Thyroid gland (tissue), 4 donors: Measurements from ENCODE around the gene RAB4B. TPM values are rescaled to one million over a fixed set of nuclear protein-coding genes. Genes with fewer than 3 reads are reported as not detected.
"Not testable (repeated sequence)": the region's sequence is repeated elsewhere in the genome, so short reads cannot be mapped to it uniquely, and the experiment has no call there.

Experiments used
- DNase-seq, 2 donors: peaks; one replicate each; pipeline ENCODE4 v3.0.0-alpha.2; 2019
- H3K27ac ChIP-seq, 3 donors: fragments of 200-600 bp; sonication (generic); 1 replicate in 2 of 3; 2 replicates in 1 of 3; pipeline ENCODE4 v1.5.1; 2016 to 2019; ENCODE audit warnings: mild to moderate bottlenecking in 1 of 3, moderate library complexity in 1 of 3
- H3K27me3 ChIP-seq: fragments of 200-600 bp; sonication (generic); one replicate; pipeline ENCODE4 v1.5.1; 2019
- H3K36me3 ChIP-seq, 2 donors: fragments of 200-600 bp; sonication (generic); one replicate each; pipeline ENCODE4 v1.5.1; 2016 to 2019
- H3K4me1 ChIP-seq, 2 donors: fragments of 200-600 bp; sonication (generic); one replicate each; pipeline ENCODE4 v1.5.1; 2017 to 2019
- H3K4me3 ChIP-seq, 3 donors: fragments of 200-600 bp; sonication (generic); replicated peaks in 1 of 3; 1 replicate in 2 of 3; 2 replicates in 1 of 3; pipeline ENCODE4 v1.5.1; 2016; ENCODE audit warnings: mild to moderate bottlenecking in 1 of 3
- H3K9me3 ChIP-seq: fragments of 200-600 bp; sonication (generic); one replicate; pipeline ENCODE4 v1.5.1; 2017
- POLR2A ChIP-seq, 2 donors: fragments of 450-650 bp; IDR thresholded peaks; one replicate each; pipeline ENCODE4 v1.6.1; 2017; ENCODE audit warnings: antibody characterized with exemption in 2 of 2, mild to moderate bottlenecking in 2 of 2, moderate library complexity in 1 of 2
- WGBS, 2 donors: methylation state at CpG; one replicate each; pipeline ENCODE4 v1.1.5; 2017; 5-methylcytosine and 5-hydroxymethylcytosine counted together
- intact Hi-C: fragments of 100-400 bp; cut with DNase I; formaldehyde crosslinking; loops from one replicate; pipeline ENCODE4 v1.15.1; 2023
- total RNA-seq, 4 donors: library from RNA; depleted of rRNA; stranded (reverse); fragments of >200 nt; gene quantifications; one replicate each; pipeline ENCODE4 v1.2.3, GENCODE V29; 2016
- TF ChIP-seq, protein P1 (sequence below), 6 experiments: fragments of 200-600 bp in 3 of 6; fragments of 450-650 bp in 3 of 6; sonication (generic) in 3 of 6; IDR thresholded peaks; one replicate each; pipeline ENCODE4 v1.5.1; 2016 to 2019; ENCODE audit warnings: antibody characterized with exemption in 6 of 6, mild to moderate bottlenecking in 2 of 6, inconsistent platforms in 1 of 6, moderate library complexity in 1 of 6

RAB4B gene
- total RNA-seq, 4 donors from 2014 or later, result 21.5 to 56.6 (median 31.5) TPM

DNA sequence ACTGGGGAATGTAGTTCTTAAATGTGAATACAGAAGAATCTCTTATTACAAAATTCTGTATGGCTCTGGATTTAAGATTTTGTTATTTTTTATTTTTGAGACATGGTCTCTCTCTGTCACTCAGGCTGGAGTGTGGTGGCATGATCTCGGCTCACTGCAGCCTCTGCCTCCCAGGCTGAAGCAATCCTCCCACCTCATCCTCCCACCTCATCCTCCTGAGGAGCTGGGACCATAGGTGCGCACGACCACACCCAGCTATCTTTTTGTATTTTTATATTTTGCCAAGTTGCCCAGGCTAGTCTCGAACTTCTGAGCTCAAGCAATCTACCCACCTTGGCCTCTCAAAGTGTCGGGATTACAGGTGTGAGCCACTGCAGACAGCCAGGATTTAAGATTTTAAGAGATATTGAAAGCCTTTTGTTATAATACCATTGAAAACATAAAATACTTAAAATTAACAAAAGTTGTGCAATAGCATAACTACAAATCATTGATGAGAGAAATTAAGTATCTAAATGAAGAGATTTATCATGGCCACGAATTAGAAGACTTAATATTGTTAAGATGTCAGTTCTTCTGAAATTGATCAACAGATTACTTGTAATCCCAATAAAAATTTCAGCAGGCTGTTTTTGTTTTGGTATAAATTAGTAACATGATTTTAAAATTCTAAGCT lies 58.8 kb downstream of the RAB4B start:
- no peak overlapping the region for H3K27ac ChIP-seq
- no peaks in the 10 kb centered on the region for H3K27me3 ChIP-seq
- H3K4me1 ChIP-seq, result no peaks in the 10 kb centered on the region
- no peak overlapping the region for H3K4me3 ChIP-seq
- no peak for TF ChIP-seq POLR2A (IDR thresholded peaks at IDR 0.05)
- TF ChIP-seq, protein P1, sequence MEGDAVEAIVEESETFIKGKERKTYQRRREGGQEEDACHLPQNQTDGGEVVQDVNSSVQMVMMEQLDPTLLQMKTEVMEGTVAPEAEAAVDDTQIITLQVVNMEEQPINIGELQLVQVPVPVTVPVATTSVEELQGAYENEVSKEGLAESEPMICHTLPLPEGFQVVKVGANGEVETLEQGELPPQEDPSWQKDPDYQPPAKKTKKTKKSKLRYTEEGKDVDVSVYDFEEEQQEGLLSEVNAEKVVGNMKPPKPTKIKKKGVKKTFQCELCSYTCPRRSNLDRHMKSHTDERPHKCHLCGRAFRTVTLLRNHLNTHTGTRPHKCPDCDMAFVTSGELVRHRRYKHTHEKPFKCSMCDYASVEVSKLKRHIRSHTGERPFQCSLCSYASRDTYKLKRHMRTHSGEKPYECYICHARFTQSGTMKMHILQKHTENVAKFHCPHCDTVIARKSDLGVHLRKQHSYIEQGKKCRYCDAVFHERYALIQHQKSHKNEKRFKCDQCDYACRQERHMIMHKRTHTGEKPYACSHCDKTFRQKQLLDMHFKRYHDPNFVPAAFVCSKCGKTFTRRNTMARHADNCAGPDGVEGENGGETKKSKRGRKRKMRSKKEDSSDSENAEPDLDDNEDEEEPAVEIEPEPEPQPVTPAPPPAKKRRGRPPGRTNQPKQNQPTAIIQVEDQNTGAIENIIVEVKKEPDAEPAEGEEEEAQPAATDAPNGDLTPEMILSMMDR (IDR thresholded peaks at IDR 0.05), result no peak
- no peaks in the 10 kb centered on the region for H3K36me3 ChIP-seq
- intact Hi-C loops, result no loop called here
- WGBS, 2 donors, result 85 to 87% methylated on average over 6 of the region's 6 CpGs
- H3K9me3 ChIP-seq, result no peaks in the 10 kb centered on the region
- no peak for DNase-seq

DNA sequence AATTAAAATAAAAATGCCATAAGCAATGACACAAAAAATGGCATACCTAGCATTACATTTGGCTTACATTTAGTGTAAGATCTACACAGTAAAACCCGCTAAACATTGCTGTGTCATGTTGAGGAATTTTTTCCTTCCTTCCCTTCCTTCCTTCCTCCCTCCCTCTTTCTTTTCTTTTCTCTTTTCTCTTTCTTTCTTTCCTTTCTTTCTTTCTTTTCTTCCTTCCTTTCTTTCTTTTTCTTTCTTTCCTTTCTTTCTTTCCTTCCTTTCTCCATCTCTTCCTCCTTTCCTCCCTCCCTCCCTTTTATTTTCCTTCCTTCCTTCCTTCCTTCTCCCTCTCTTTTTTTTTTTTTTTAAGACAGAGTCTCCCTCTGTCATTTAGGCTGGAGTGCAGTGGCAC lies 60.4 kb downstream of the RAB4B start:
- intact Hi-C loops, H3K9me3 ChIP-seq, DNase-seq, H3K27me3 ChIP-seq, H3K27ac ChIP-seq, H3K36me3 ChIP-seq, H3K4me3 ChIP-seq, H3K4me1 ChIP-seq: not testable (repeated sequence)
- WGBS, 2 donors, result 83 to 87% methylated on average over 1 of the region's 1 CpG

DNA sequence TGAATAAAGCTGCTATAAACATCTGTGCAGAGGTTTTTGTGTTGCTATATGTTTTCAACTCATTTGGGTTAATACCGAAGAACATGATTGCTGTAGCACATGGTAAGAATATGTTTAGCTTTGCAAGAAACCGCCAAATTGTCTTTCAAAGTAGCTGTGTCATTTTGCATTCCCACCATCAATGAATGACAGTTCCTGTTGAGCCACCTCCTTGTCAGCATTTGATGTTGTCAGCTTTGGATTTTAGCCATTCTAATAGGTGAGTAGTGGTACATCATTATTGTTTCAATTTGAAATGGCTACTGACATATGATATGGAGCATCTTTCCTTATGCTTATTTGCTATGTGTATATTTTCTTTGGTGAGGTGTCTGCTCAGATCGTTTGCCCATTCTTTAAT lies 64.0 kb downstream of the RAB4B start:
- intact Hi-C loops, H3K36me3 ChIP-seq, H3K4me3 ChIP-seq, H3K9me3 ChIP-seq, H3K27ac ChIP-seq, H3K27me3 ChIP-seq, H3K4me1 ChIP-seq, DNase-seq: not testable (repeated sequence)
- WGBS, 2 donors, result 85 to 95% methylated on average over 2 to 3 of the region's 3 CpGs

DNA sequence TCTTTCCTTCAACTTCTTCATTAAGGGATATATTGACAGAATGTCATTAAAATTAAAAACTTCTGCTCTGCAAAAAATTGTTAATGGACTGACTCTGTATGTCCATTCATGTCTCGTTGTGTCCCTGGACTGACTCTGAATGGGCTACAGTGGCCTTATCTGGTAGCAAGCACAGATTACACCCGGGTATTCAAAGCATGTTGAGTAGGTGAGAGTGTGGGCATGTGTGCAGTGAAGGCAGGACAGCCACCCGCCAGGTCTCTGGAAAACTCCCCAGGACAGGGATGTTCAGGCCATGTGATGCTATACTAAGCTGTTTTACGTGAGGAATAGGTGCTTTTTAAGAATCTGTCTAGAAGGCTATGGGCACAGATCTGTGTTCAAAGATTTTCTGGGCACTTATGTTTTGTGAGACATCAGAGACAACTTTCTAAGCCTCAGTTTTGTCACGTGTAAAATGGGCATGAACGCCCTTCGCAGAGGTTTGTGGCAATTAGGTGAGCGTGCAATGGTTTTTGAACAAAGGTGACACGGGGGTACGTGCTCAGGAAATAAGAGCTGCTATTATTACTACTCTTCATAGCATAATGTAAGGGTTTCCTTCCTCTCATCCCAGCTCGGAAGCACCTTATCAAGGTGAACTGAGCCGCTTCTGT lies 65.1 kb downstream of the RAB4B start:
- H3K4me3 ChIP-seq, DNase-seq, H3K27me3 ChIP-seq, H3K36me3 ChIP-seq, H3K4me1 ChIP-seq, intact Hi-C loops, H3K9me3 ChIP-seq, H3K27ac ChIP-seq: not testable (repeated sequence)
- 42 to 57% methylated on average over 9 of the region's 12 CpGs for WGBS, 2 donors

DNA sequence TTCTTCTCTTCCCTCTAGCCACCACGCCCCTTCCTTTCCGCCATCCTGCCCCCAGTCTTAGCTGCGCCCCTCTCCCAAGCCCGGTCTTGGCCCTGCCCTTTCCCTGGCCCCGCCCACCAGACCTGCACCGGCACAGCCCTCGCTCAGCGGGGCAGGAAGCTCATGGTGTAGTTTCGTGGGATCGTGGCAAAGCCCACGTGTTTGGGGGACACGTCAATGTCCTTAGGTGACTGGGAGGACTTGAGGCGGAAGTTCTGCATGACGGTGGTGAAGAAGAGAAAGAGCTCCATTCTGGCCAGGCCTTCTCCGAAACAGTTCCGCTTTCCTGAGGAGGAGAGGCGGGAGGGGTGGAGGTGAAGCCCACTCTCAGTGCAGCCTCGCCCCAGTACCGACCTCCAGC lies 65.6 kb downstream of the RAB4B start:
- H3K27me3 ChIP-seq, H3K27ac ChIP-seq, H3K36me3 ChIP-seq, intact Hi-C loops, H3K4me3 ChIP-seq, H3K4me1 ChIP-seq, H3K9me3 ChIP-seq: not testable (repeated sequence)
- DNase-seq, result peak; percentile 22 to 31
- WGBS, 2 donors, result 2 to 3% methylated on average over 6 to 14 of the region's 19 CpGs

Other genes starting within 250 kb of the RAB4B start
- 10 to 100 TPM; 33.3 to 52.1 (median 42.9) TPM for gene SHKBP1, start 201.4 kb upstream of the RAB4B start, total RNA-seq
- gene LTBP4, start 176.9 kb upstream of the RAB4B start, total RNA-seq, result 100 to 1,000 TPM; 134 to 276 (median 196) TPM
- 10 to 100 TPM; 14.2 to 22.5 (median 17.0) TPM for gene NUMBL, start 87.6 kb upstream of the RAB4B start, total RNA-seq
- gene COQ8B, start 61.4 kb upstream of the RAB4B start, total RNA-seq, result 10 to 100 TPM; 39.2 to 73.0 (median 54.7) TPM
- 10 to 100 TPM; 18.3 to 49.7 (median 25.1) TPM for gene ITPKC, start 61.1 kb upstream of the RAB4B start, total RNA-seq
- gene ACTMAP, start 27.8 kb upstream of the RAB4B start, total RNA-seq, result 1 to 10 TPM; 3.3 to 8.5 (median 4.5) TPM
- gene SNRPA, start 27.0 kb upstream of the RAB4B start, total RNA-seq, result 10 to 100 TPM; 38.2 to 80.5 (median 55.1) TPM
- not detected for gene MIA, start 2.7 kb upstream of the RAB4B start, total RNA-seq
- gene EGLN2, start 20.9 kb downstream of the RAB4B start, total RNA-seq, result 100 to 1,000 TPM in 2 of 4 donors, 10 to 100 TPM in 2; 94.2 to 120 (median 105) TPM
- gene CYP2A6, start 72.2 kb downstream of the RAB4B start, total RNA-seq, result not detected
- gene CYP2A7, start 104.0 kb downstream of the RAB4B start, total RNA-seq, result not detected
- not detected for gene CYP2B6, start 213.0 kb downstream of the RAB4B start, total RNA-seq